Suprapubic skin (tissue), 3 donors: ENCODE results near the gene HBE1.
"Not testable (repeated sequence)": the region's sequence is repeated elsewhere in the genome, so short reads cannot be mapped to it uniquely, and the experiment has no call there.

ENCODE experiments used
- POLR2A ChIP-seq, 2 donors: fragments of 450-650 bp; IDR thresholded peaks; one replicate each; pipeline ENCODE4 v1.6.1; 2017; ENCODE audit warnings: antibody characterized with exemption in 2 of 2, mild to moderate bottlenecking in 2 of 2, moderate library complexity in 2 of 2
- TF ChIP-seq, protein P1 (sequence below), 2 donors: fragments of 200-600 bp in 1 of 2; fragments of 450-650 bp in 1 of 2; sonication (generic) in 1 of 2; IDR thresholded peaks; one replicate each; pipeline ENCODE4 v1.5.1; 2016 to 2019; ENCODE audit warnings: antibody characterized with exemption in 2 of 2, mild to moderate bottlenecking in 1 of 2, moderate library complexity in 1 of 2

DNA sequence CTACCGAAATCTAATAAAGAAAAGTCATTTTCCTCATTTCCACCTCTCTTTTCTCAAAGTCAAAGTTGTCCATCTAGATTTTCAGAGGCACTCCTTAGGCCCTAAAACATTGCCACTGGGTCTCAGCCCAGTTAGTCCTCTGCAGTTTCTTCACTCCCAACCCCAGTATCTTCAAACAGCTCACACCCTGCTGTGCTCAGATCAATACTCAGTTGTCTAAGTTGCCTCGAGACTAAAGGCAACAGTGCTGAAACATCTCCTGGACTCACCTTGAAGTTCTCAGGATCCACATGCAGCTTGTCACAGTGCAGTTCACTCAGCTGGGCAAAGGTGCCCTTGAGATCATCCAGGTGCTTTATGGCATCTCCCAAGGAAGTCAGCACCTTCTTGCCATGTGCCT lies 15.7 kb downstream of the HBE1 start:
- TF ChIP-seq, protein P1, sequence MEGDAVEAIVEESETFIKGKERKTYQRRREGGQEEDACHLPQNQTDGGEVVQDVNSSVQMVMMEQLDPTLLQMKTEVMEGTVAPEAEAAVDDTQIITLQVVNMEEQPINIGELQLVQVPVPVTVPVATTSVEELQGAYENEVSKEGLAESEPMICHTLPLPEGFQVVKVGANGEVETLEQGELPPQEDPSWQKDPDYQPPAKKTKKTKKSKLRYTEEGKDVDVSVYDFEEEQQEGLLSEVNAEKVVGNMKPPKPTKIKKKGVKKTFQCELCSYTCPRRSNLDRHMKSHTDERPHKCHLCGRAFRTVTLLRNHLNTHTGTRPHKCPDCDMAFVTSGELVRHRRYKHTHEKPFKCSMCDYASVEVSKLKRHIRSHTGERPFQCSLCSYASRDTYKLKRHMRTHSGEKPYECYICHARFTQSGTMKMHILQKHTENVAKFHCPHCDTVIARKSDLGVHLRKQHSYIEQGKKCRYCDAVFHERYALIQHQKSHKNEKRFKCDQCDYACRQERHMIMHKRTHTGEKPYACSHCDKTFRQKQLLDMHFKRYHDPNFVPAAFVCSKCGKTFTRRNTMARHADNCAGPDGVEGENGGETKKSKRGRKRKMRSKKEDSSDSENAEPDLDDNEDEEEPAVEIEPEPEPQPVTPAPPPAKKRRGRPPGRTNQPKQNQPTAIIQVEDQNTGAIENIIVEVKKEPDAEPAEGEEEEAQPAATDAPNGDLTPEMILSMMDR (IDR thresholded peaks at IDR 0.05), result not testable (repeated sequence)
- TF ChIP-seq POLR2A (IDR thresholded peaks at IDR 0.05), result not testable (repeated sequence)
